NCI-H128 (cell line): ENCODE measurements around the gene UBE2N.
"Not testable (repeated sequence)": the region's sequence is repeated elsewhere in the genome, so short reads cannot be mapped to it uniquely, and the experiment has no call there.

Experiments
- DNase-seq: peaks from one replicate; lab custom pipeline; 2025; ENCODE audit not compliant: unreplicated experiment; lab: John Stamatoyannopoulos, UW

The UBE2N gene

DNA sequence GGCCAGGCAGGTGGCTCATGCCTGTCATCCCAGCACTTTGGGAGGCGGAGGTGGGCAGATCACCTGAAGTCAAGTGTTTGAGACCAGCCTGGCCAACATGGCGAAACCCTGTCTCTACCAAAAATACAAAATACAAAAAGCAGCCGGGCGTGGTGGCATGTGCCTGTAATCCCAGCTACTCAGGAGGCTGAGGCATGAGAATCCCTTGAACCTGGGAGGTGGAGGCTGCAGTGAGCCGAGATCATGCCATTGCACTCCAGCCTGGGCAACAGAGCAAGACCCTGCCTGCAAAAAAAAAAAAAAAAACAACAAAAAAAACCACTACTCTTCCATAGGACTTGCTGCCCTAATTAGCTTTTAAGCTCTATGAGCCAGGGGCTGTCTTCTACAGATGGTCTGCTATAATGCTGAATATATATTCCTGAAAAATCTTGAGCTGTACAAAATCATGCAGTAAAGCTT, 59.7 kb downstream of the UBE2N start:
- DNase-seq, result not testable (repeated sequence)

DNA sequence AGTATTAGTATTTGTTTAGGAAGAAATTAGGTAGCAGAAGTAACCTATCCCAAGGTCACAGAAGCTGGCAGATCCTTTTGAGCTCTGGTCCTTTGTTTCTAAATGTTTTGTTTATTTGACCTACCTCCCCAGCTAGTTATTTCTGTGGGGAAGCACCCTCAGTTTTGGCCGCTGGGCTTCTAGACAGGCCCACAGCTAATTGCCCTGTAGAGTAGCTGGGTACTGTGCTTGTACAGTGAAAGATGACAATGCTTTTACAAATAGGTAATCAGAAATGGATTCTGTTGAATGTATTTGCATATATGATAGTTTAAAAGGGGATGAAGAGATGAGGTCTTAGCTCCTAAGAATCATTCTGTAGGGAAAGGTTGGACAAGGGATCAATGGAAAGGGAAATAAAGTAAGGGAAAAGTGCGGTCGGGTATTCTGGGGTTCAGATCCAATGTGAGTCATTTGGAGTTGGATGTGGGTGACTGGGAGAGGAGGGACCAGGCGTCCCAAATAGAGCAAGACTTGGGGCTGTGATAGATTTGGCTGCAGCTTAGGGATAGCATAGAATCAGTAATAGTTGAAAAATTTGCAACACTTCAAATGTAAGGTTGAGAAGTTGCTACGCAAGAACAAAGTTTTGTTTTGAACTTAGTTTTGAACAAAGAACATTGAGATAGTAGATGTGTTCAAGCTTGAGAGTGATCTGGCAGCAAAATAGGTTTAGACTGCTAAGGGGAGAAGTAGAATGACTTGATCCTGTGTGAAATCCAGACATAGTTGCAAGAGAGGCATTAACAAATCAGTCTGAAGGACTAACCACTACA, 60.4 kb downstream of the UBE2N start:
- DNase-seq, result no peak

DNA sequence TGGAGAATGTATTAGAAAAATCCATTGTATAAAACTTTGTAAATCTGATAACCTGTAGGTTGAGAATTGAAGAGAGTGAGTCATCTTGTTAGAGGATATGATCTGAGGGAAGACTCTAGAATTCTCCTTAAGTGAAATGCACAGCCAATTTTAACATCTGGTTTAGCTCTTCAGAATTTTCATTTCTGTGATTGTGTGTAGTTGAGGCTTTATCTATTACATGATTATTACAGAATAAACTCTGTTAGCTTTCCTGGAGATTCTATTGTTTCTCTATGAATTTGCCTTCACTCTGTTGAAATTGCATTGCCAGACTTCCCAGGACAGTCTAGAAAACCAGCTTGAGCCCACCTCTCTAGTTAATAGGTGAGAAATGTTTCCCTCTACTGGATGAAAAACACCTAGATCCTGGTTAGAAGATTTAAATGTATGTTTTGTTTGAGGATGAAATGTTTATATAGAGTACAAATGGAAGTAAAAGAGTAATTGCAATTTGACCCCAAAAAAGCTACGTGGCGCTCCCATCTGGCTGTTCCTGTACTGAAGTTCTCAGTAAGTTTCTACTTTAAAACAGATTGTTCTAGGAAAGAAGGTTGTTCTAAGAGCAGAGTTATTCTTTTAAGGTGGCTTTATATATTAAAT, 61.1 kb downstream of the UBE2N start:
- DNase-seq, result peak; percentile 10

DNA sequence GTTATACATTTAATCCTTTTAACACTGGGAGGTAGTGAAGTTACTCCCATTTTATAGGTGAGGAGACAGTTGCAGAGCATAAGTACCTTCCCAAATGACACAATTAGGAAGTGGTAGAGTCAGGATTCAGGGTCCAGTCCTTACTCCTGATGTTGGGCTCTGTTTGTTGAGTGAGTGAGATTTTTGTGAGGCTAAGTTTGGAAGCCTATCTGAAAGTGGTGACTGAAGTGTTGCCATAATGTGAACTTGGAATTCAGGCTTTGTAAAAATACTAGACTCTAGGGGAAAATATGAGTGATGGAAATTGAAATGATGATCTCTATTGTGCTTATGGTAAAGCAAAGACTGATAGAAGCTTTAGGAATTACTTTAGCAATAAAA, 61.8 kb downstream of the UBE2N start:
- no peak for DNase-seq

DNA sequence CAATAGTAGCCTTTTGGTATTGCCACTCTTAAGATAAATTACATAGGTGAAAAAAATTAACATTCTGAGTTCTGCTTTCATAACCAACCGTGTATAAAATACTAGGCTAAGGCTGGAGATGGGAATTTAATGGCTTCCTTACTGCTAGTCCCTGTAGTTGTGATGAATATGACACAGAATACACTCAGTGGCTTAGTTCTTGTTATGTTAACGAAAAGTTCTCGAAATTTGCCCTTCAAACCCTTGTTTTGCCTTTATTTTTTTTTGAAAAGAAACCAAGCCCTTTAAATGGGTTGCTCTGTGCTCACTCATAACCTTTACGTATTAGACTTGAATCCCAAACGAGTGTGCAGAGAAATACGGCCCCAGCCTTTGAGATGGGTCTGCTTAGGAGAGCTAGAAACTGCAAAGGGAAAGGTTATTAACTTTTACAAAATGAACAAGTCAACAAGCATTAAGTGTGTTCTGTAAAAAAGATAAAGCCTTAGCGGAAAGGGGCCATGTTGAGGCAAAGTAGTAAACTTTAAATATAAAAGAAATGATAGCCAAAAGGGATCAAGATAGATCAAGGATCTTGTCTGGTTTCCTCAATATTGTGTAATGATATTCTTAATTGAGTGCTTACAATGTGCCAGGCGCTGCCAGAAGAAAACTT, 62.3 kb downstream of the UBE2N start:
- no peak for DNase-seq

DNA sequence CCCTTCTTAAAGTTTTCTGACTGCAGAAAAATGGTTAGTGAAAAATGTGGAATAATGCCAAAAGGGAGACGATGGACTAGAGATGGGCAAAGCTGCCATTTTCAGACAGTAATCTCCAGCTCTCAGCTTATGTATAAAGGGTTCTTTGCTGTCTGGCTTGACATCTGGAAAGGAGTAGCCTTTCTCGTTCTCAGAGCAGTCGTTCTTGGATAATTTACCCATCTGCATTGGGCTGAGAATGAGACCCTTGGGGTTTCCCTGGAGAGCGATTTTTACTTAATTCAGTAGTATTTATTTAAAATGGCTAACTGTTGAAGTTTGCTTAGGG, 62.8 kb downstream of the UBE2N start:
- no peak for DNase-seq

DNA sequence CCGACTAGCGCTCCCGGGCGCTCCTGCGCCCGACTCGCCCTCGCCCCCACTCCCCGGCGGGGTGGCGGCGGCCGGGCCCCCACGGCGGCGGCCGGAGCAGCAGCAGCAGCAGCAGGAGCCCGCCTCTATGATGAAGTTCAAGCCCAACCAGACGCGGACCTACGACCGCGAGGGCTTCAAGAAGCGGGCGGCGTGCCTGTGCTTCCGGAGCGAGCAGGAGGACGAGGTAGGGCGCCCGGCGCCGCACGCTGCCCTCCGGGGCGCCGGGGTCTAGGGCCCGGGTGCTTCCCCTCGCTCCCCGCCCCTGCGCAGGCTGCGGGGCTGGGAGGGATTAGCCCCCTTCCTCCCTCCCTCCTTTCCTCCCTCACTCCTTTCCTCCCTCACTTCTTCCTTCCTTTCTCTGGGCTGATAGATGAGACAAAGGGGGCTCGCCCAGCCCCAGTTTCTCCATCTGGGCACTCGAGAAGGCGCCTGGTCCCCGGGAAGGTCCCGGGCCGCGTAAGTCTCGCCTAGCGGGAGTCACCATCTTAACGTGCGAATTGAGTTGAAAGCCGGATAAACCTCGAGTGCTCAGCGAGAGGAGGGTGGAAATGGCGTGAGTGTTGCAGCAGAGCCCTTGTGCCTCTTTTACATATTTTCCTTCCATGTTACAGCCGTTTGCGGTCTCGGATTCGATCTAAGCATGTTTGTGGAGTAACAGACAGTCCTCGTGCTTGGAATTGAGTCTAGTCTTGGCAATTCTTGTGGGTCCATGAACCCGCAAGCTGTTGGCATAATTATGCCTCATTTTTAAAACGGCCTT, 63.4 kb downstream of the UBE2N start:
- DNase-seq, result peak; percentile 35

DNA sequence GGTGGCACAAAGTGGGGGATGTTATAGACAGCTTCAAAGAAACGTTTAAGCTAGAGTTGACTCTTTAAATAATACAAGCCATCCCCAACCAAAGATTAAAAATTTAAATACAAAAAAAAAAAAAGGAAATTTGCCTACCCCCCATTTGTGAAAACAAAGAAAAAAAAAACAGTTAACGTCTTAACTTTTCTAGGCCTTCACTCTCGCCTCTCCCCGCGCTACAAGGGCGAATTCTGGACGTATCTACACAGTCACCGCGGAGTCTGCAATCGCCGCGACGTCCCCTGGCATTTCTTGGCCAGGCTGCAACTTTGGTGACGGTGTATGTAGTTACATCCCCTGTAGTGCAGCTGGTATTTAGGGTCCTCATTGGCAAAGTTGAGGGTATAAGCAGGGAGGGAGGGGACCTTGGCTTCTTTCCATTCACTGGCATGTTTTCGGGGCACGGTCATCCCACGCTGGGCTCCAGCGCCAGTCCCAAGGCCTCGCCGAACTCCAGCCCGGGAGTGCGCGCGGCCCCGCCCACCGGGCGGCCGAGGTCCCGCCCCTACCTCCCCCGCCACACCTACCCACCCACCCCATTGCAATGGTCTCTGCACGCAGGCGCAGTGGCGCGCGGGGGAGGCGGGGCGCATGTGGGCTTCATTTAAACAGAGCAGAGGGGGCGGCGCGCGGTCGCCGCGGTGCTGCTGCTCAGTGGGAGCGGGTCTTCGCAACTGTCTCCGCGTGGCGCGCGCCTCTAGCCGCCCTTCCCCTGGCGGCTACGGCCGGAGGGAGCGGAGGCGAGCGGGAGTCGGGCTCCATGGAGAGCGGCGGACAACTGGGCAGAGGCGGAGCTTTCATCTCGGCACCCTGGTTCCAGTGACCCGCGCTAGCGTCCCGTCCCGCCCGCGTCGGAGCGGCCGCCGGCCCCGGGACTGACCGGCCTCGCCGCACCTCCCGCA, 64.2 kb downstream of the UBE2N start, which contains the start of gene NUDT4:
Gene NUDT4 (plus strand): TSS at position 674 of the 944 bp plus-strand sequence. CDS start 398 bp downstream, outside the sequence.
- DNase-seq, result peak; percentile 89

DNA sequence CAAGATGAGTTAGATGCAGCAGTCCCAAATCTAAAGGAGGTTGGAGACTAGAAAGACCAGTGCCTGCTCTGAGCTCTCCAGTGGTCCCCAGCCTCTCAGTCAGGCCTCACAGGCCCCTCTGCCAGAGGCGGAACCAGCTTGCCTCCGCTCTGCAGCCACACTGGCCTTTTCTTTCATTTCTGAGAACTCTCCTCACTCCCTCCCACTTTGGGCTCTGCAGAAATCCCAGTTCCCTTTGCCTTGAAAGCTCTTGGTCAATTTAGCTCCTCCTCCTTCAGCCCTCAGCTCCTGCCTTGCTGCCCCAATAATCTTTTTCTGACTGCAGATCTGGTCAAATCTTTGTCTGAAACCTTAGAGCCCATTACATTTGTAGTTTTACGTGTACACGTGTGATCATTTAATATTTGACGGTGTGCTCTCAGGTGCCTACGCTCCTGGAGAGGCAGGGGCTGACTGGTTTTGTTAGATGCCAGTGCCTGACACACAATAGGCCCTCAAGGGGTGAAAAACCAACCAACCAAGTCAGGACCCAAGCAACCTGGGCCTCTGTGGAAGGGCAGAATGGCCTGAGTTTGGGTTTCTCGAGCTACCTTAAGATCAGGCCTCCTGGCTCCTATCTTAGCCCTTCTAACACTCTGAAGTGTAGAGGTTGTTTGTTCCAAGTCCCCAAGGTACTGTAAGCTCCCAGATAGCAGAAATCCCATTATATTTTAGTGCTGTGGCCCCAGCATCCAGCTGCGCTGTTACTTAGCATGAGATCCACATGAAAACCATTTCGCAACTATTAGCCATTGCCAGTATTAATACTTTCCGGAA, 65.1 kb downstream of the UBE2N start:
- DNase-seq, result no peak

DNA sequence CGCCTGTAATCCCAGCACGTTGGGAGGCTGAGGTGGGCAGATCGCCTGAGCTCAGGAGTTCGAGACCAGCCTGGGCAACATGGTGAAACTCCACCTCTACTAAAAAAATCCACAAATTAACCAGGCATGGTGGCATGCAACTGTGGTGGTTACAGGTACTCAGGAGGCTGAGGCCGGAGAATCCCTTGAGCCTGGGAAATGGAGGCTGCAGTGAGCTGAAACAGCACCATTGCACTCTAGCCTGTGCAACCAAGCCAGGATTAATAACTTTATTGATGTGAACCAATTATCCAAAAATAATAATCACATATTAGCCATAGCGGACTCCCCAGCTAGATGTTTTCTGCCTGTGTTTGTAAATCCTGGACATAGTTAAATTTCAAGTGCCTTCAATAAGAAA, 65.8 kb downstream of the UBE2N start:
- no peak for DNase-seq

DNA sequence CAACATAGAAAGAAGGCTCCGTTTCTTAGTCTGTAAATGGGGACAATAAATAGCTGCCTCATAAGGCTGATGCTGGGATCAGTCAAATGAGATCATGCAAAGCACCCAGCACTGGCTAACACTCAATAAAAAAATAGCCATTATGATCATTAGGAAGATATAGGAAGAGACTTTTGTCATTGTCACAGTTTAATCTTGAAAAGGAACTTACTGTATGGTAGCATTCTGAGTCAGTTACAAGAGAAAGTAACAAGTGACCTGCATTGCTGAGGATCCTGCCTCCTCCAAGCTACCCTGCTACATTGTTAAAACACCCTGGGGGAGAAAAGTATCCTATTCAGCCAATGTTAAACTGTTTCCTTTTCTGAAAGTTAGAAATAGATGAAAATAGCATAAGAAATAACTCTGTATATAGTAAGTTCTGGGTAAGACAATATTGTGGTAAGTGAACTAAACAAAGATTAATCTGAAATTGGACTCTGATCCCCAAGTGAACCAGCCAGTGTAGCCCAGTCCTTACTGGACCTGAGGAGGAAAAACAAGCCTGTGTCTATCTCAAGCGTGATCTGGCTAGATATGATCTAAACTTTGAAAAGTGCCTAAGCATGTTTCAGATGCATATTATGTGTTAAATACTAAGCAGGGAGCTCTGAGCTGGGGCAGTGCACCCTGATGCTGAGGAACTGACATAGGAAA, 67.6 kb downstream of the UBE2N start:
- DNase-seq, result no peak

DNA sequence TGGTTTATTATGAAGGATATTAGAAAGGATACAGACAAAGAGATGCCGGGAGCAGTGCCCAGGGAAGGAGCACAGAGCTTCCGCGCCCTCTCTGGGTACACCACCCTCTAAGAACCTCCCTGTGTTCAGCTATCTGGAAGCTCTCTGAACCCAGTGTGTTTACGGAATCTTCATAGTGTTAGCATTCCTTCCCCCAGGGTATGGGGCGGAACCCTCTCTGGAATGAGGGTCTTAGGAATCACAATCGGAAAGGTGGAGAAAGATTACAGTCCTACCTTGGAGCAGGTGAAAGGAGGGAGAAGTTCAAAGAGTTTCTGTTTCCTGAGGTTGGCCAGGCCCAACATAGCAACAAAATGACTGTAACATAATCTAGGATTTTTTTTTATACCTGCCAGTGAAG, 70.8 kb downstream of the UBE2N start:
- no peak for DNase-seq

DNA sequence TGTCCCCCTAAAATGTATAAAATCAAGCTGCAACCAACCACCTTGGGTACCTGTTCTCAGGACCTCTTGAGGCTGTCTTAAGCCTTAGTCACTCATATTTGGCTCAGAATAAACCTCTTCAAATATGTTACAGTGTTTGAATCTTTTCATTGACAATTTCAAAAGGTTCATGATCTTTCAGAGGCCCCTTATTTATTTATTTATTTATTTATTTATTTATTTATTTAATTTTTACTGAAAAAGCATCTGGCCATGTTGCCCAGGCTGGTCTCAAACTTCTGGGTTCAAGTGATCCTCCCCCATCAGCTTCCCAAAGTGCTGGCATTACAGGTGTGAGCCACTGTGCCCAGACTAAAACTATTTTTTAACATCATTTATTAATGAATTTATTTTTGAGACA, 72.2 kb downstream of the UBE2N start:
- DNase-seq, result no peak

DNA sequence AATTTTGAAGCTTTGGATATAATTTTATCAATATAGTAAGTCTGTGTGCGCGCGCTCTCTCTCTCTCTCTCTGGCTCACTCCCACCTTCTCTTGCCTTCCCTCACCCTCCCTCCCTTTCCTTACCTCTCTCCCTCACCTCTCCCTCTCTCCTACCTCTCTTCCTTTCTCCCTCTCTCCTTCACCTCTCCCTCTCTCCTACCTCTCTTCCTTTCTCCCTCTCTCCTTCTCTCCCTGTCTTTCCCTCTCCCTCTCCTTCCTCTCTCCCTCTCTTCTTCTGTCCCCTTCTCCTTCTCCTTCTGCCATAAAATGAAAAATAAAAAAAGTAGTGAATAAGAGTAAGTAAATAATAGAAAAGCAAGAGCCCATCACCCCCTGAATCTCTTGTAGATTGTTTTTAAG, 73.0 kb downstream of the UBE2N start:
- no peak for DNase-seq

DNA sequence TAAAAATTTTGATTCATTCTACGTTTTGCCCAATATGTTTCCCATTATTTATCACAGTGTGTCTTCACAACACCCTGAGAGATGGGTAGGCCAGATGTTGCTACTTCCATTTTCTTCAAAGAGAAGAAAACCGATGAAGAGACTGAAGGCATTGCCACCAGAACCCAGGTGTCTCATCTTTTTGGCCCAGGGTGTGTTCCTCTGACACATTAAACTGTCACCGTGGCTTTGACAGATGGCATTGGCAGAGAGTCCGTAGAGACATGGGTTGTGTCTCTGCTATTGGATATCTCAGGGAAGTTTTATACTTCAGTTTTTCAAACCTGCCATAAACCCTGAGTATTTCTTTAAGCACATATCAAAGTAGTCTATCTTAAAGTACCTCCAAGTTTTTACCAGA, 75.3 kb downstream of the UBE2N start:
- DNase-seq, result no peak

DNA sequence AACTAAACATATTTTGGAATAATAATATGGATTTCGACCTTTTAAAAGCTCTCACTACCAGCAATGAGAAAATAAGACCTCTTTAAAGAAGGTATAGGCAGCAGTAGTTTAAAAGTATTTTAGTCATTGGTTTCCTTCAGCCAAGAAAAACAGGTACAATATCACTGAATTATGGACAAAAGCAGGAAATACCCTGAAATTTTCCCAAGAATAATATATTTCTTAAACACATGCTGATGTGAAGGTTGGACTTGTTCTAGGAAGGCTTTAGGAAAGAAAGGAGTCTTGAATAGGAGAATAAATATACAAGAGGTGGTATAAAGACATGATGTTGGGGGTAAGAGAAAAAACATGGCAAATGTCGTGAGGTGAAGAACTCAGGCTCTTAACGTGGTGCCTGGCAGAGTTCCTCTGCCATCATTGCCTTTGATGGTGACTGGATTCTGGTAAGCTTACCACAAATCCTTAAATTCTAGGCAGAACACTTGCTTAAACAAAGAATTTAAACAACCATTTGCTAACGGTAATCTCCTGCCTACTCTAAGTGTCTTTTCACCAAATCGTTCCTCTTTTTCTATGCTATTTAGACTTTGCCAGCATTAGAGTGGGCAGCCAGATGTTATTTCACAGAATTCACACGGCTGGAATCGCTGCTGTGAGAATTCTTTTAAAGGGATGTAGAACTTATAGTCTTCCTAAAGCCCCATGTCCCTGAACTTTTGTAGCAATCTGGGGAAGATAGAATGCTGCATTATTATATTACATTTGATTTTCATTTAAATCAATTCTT, 75.9 kb downstream of the UBE2N start:
- DNase-seq, result no peak

DNA sequence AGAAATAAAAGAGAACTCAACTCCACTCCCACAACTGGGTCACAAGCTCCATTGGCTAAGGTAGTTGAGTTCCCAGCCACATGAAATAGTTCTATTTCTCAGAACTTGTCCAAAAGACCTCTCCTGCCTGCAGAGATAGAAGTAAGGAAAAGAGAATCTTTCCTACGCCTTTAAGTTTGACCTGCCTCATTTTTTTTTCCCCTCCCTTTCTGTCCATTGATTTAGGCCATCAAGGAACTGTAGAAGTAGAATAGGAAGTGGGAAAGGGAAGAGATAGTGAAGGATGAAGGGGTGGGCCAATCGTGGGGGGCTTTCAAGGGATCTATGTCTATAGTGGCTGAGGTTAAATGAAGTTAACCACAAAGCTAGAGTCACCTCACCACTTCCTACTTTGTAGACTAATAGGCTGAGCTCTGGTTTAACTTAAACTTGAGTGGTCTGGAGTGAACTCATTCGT, 77.9 kb downstream of the UBE2N start:
- no peak for DNase-seq
